ENCODE data around the gene OR5H1.
"Not testable (repeated sequence)": the region's sequence is repeated elsewhere in the genome, so short reads cannot be mapped to it uniquely, and the experiment has no call there.

Gene OR5H1

GRCh38 chr3:98130421-98130820, at the start of gene OR5H1:
Gene OR5H1 (plus strand): TSS chr3:98130721. CDS start chr3:98132698, 1,977 bp downstream.
- no peak for DNase-seq

- no peak for DNase-seq
Observed at GRCh38 chr3:98086873-98087272, 43.6 kb upstream of the OR5H1 start, which contains the start of gene OR5AC2. Gene OR5AC2 (plus strand): TSS chr3:98087173. CDS start chr3:98087173, 0 bp downstream.

GRCh38 chr3:98095882-98096281, 34.6 kb upstream of the OR5H1 start:
- DNase-seq: no peak

GRCh38 chr3:98099848-98100247, 30.7 kb upstream of the OR5H1 start:
- no peak for DNase-seq

GRCh38 chr3:98108162-98108561, 22.4 kb upstream of the OR5H1 start:
- no peak for DNase-seq

DNA sequence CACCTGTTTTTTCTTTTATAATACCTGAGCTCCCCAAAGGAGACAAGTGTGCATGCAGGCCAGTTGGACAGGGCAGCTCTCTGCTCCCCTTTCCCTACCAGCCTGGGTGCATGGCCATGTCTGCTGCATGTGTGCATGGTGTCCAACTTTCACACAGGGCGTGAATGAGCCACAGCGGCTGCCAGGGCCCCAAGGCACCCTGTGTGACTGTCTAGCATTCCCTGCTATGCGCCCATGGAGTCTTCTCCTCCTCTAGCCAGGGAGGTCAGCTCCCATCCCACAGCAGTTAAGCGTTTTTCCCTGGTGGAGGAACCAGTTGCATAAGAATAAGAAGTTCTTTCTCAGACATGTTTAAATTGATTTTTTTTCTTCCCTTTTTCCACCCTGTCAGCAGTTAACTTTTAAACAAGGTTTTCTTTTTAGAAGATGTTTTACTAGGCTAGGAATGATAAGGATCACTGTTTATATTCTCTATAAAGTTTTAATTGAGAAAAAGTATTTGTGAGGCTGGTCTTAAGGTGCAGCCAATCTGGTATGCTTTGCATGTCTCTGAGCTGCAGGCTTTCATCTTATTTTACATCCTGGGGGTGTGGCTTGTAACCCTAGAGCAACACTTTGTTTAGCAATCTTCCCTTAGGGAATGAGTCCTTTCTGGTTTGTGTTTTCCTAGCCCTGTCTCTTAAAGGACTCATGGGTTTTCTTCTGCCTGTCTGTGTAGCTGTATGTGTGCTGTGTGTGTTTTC, 20.5 kb upstream of the OR5H1 start:
- no peak for DNase-seq

- DNase-seq: no peak
Observed at GRCh38 chr3:98110550-98110908, 20.0 kb upstream of the OR5H1 start.

- no peak for DNase-seq
Observed at GRCh38 chr3:98114264-98114663, 16.3 kb upstream of the OR5H1 start.

DNA sequence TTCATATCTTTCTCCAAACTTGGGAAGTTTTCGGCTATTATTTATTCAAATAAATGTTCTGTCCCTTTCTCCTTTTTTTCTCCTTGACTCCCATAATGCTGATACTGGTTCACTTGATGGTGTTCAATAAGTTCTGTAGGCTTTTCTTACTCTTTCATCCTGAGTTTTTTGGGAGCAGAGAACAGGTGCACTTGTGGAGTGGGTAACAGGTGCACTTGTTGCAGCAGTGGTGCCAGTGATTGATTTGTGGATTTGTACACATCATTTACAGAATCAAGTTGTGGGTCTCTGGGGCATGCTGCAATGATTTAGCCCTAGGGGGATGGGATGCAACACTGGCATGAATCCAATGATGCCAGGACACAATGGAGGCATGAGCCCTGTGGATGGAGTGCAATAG, 14.8 kb upstream of the OR5H1 start:
- DNase-seq: no peak

DNA sequence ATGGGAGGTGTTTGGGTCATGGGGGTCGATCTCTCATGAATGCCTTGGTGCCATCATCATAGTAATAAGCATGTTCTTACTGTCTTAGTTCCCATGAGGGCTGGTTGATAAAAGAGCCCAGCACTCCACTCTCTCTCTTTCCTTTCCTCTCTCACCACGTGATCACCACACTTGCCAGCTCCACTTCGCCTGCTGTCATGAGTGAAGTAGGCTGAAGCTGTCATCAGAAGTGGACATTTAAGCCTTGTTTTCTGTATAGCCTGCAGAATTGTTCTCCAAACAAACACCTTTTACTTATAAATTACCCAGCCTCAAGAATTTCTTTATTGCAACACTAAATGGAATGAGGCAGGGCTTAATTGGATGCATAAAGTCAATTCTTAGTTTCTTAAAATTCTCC, 6.1 kb downstream of the OR5H1 start:
- no peak for DNase-seq

DNA sequence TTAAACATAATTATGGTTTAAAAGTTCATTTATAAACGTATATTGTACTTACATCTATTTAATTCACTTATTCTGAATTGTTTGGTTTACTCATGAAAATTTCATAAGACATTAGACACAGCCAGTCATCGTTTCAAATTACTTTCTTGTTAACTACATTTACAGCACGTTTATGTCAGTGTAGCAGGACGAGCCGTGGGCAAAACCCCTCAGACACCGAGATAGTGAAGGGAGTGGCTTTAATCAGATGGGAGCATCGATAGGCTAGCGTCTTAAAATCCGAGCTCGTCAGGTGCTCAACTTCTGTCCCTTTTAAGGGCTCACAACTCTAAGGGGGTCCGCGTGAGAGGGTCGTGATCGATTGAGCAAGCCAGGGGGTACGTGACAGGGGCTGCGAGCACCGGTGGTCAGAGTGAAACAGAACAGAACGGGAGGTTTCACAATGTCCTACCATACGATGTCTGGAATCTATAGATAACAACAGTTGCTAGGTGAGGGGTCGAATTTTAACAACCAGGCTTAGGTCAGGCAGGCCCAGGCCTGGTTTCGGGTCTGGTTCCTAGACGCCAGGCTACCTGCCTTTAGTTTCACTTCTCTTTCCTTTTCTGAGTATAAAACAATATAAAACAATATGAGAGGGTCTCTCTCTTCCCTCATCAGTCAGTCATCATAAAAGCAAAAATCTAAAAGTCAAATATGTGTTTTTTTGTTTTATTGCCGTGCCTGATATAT, 7.5 kb downstream of the OR5H1 start:
- not testable (repeated sequence) for DNase-seq

DNA sequence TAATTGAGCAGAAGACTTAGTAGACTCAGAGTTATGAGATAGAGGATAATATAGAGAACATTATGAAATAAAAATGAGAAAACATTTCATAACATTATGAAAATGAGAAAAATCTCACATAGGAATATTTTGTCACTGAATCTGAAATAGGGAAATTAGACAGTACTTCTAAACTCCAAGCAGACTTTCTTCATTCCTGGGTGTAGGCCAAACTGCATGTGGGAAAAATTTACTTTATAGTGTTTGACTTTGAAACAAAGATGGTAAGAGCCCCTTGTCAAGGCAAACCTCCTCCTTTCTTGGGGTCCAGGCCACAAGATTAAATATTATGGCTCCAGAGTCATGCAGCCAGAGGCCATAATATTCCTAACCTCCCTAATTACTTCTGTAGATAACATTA, 10.0 kb downstream of the OR5H1 start:
- DNase-seq: no peak

GRCh38 chr3:98147179-98147578, 16.7 kb downstream of the OR5H1 start, which contains the start of gene OR5H14:
Gene OR5H14 (plus strand): TSS chr3:98147479. CDS start chr3:98149386, 1,907 bp downstream.
- no peak for DNase-seq

DNA sequence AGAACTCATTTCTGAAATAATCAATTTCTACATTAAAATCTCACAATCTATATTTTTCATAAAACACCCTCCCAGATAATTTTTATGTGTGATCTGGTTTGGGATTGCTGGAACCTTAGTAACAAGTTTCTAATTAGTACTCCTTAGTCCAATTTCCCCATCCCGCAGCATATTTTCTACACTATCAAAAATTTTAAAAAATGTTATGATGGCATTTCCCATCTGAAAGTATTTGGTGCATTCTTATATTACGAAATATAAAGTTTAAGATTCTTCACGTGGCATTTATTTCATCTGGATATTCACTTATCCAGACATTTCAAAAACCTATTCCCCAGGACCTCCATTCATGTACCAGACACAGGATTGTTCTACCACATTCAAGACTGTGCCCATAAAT, 18.2 kb downstream of the OR5H1 start:
- DNase-seq: no peak

GRCh38 chr3:98149456-98149855, 18.9 kb downstream of the OR5H1 start:
- not testable (repeated sequence) for DNase-seq

- no peak for DNase-seq
Observed at GRCh38 chr3:98151241-98151640, 20.7 kb downstream of the OR5H1 start.

GRCh38 chr3:98166396-98166795, 35.9 kb downstream of the OR5H1 start, which contains the start of gene OR5H15:
Gene OR5H15 (plus strand): TSS chr3:98166696. CDS start chr3:98168700, 2,004 bp downstream.
- no peak for DNase-seq

DNA sequence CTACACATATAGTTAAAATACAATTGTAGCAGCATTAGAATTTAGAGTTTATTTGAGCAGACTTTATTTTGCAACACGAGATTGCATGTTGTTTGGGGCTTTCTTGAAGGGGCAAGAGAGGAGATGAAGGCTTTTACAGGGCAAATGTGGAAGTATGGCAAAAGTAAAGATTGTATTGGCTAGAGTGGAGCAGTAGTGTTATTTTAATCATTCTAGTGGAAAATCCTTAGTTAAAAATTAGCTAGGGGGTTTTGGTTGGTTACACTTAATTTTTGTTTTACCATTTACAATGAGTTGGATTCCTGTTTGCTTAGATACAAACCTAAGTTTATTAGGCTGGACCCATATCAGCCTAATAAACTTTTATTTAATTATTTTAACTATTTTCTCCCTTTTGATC, 40.5 kb downstream of the OR5H1 start:
- no peak for DNase-seq

- DNase-seq: no peak
Observed at GRCh38 chr3:98172621-98173020, 42.1 kb downstream of the OR5H1 start.

DNA sequence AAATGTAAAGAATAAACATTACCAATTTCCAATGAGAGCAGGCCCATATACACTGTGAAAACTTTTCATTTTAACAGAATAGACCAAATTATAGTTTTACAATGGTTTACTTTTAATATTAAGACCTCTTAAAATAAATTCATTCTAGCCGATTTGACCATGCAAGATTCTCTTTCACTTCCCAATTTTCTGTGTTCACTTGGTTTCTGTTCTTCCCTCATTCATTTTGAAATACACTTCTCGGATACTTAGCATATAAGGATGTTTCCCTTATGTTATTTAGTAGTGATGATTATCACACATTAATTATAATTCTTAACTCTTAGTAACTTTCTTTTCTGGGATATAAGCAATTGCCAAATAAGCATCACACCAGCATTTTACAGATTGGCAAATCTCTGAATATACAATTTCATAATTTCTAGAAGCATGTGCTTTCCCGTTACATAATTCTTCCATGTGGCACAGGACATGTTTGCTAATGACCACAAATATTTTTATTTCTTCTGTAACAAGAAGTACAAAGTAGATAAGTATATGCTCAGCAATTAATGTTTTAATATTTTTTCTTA, 49.9 kb downstream of the OR5H1 start:
- no peak for DNase-seq

- no peak for DNase-seq
Observed at GRCh38 chr3:98182196-98182595, 51.7 kb downstream of the OR5H1 start.

DNA sequence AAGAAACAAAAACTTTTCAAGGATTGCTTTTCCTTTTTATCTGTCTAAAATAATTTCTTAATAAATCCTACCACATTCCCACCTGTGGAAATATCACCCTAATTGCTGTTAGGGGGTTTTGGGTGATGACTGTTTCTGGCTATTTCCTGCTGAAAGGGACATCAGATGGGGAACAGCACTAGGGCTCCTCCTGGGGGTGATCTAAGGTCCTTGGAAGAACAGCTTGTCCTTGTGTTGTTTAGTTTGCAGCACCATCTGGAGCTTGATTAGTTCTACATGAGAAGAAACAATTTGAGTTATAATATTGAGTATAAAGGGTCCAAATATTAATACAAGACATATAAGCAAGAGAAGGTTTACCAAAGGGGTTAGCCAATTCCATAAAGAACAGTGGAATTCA, 54.7 kb downstream of the OR5H1 start:
- DNase-seq: no peak

All from nucleus accumbens (tissue), 56 donors.